ENCODE results near the gene CHMP1A.

Gene CHMP1A

DNA sequence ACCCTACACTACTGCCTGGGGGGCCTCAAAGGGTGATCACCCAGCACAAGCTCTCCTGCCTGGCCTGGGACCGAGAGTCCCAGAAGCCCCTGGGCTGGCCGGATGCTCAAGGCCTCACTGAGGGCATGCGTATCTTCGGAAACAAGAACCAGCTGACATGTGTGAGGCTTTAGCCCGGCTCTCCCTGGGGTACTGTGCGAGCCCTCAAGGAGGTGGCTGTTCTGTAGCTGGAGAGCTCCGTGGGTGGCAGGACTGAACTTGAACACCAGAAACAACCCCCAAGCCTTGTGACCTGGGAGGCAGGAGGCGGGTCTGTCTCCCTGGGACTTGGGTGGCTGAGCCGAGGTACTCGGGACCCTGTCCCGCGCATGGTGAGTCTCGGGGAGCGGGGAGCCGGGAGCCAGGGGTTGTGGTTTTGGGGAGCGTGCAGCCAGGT is 37.1 kb downstream of the CHMP1A start:
- H3K4me2 ChIP-seq (ENCODE audit: low read length): no peak overlapping the region
- TF ChIP-seq, protein P1, sequence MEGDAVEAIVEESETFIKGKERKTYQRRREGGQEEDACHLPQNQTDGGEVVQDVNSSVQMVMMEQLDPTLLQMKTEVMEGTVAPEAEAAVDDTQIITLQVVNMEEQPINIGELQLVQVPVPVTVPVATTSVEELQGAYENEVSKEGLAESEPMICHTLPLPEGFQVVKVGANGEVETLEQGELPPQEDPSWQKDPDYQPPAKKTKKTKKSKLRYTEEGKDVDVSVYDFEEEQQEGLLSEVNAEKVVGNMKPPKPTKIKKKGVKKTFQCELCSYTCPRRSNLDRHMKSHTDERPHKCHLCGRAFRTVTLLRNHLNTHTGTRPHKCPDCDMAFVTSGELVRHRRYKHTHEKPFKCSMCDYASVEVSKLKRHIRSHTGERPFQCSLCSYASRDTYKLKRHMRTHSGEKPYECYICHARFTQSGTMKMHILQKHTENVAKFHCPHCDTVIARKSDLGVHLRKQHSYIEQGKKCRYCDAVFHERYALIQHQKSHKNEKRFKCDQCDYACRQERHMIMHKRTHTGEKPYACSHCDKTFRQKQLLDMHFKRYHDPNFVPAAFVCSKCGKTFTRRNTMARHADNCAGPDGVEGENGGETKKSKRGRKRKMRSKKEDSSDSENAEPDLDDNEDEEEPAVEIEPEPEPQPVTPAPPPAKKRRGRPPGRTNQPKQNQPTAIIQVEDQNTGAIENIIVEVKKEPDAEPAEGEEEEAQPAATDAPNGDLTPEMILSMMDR (IDR thresholded peaks at IDR 0.05): no peak
- H3K79me2 ChIP-seq: no peaks in the 10 kb centered on the region
- H2AFZ ChIP-seq: no peak overlapping the region
- H3K27ac ChIP-seq: no peak overlapping the region
- H3K4me1 ChIP-seq: peaks cover 2% of the 10 kb centered on the region
- no peaks in the 10 kb centered on the region for H3K27me3 ChIP-seq (ENCODE audit: control insufficient read depth, insufficient read depth, low read length)
- H3K9ac ChIP-seq: no peak overlapping the region
- no peaks in the 10 kb centered on the region for H3K9me3 ChIP-seq (ENCODE audit: control insufficient read depth, low read length)
- H3K4me3 ChIP-seq (ENCODE audit: low read depth, low read length): no peak overlapping the region
- no peaks in the 10 kb centered on the region for H3K36me3 ChIP-seq (ENCODE audit: control insufficient read depth, insufficient read depth, low read length)

GRCh38 chr16:89619840-89620239 is 37.7 kb downstream of the CHMP1A start:
- Histone ChIP-seq H3K27ac (no peak overlapping the region), H3K9me3 (ENCODE audit: control insufficient read depth, low read length) (no peaks in the 10 kb centered on the region), H2AFZ (no peak overlapping the region), H3K4me1 (no peaks in the 10 kb centered on the region), H3K36me3 (ENCODE audit: control insufficient read depth, insufficient read depth, low read length) (no peaks in the 10 kb centered on the region), H3K4me2 (ENCODE audit: low read length) (no peak overlapping the region), H3K79me2 (no peaks in the 10 kb centered on the region), H3K27me3 (ENCODE audit: control insufficient read depth, insufficient read depth, low read length) (no peaks in the 10 kb centered on the region), H3K4me3 (ENCODE audit: low read depth, low read length) (no peak overlapping the region), H3K9ac (no peak overlapping the region)
- TF ChIP-seq, protein P1 (IDR thresholded peaks at IDR 0.05): no peak

DNA sequence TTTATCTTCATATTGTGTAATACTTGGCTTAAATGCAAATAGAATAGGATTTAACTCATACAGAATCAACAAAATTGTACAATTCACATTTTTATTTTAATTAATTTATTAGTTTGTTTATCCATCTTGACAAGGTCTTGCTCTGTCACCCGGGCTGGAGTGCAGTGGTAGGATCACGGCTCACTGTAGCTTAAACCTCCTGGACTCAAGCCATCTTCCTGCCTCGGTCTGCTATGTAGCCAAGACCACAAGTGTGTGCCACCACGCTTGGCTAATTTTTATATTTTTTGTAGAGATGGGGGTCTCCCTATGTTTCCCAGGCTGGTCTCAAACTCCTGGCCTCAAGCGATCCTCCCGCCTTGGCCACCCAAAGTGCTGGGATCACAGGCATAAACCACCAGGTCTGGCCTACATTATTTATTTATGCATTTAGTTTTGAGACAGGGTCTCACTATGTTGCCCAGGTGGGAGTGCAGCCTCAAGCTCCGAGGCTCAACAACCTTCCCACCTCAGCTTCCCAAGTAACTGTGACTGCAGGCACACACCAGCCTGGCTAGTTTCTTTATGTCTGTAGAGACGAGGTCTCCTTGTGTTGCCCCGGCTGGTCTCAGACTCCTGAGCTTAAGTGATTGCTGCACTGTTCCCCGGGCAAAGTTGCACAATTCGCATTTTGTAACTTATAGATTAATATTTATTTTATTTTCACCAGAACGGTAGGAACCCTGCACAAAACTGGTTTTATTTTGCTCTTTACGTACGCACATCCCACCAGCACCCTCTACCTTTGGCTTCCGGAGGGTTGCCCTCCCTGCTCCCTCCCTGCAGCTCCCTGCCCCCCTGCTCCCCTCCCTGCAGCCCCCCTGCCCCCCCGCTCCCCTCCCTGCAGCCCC is 39.2 kb downstream of the CHMP1A start:
- Histone ChIP-seq H3K4me3 (ENCODE audit: low read depth, low read length) (no peak overlapping the region), H3K27me3 (ENCODE audit: control insufficient read depth, insufficient read depth, low read length) (no peaks in the 10 kb centered on the region)

DNA sequence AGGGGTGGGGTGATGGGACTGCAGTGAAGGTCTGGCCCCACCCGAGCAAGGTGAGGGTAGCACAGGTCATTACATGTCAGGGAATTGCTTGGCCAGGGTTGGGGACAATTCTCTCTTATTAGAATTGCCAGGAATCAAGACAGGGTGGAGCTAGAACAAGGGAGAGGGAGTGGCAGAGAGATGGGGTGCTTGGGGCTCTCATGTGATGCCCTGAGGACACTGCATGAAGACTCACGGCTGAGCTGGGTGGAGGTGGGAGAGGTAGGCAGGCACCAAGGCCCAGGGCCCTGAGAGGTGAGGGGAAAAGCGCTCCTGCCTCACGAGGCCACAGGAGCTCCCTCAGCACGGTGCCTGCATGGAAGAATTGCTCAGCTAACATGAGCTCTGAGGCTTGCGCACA is 40.5 kb downstream of the CHMP1A start:
- TF ChIP-seq, protein P1 (IDR thresholded peaks at IDR 0.05): no peak
- Histone ChIP-seq H3K79me2 (no peaks in the 10 kb centered on the region), H3K4me2 (ENCODE audit: low read length) (no peak overlapping the region), H3K9me3 (ENCODE audit: control insufficient read depth, low read length) (no peaks in the 10 kb centered on the region), H3K27ac (peak overlapping the region; percentile 36), H2AFZ (no peak overlapping the region), H3K27me3 (ENCODE audit: control insufficient read depth, insufficient read depth, low read length) (no peaks in the 10 kb centered on the region), H3K4me1 (no peaks in the 10 kb centered on the region), H3K9ac (no peak overlapping the region), H3K36me3 (ENCODE audit: control insufficient read depth, insufficient read depth, low read length) (no peaks in the 10 kb centered on the region), H3K4me3 (ENCODE audit: low read depth, low read length) (no peak overlapping the region)

More for the DNA sequence above, 39.2 kb downstream of the CHMP1A start:
- no peak overlapping the region for H3K4me2 ChIP-seq (ENCODE audit: low read length)
- TF ChIP-seq, protein P1 (IDR thresholded peaks at IDR 0.05): no peak
- no peak overlapping the region for H3K27ac ChIP-seq
- H3K36me3 ChIP-seq (ENCODE audit: control insufficient read depth, insufficient read depth, low read length): no peaks in the 10 kb centered on the region
- H3K4me1 ChIP-seq: no peaks in the 10 kb centered on the region
- no peak overlapping the region for H2AFZ ChIP-seq
- H3K9me3 ChIP-seq (ENCODE audit: control insufficient read depth, low read length): no peaks in the 10 kb centered on the region
- H3K79me2 ChIP-seq: no peaks in the 10 kb centered on the region
- H3K9ac ChIP-seq: no peak overlapping the region

DNA sequence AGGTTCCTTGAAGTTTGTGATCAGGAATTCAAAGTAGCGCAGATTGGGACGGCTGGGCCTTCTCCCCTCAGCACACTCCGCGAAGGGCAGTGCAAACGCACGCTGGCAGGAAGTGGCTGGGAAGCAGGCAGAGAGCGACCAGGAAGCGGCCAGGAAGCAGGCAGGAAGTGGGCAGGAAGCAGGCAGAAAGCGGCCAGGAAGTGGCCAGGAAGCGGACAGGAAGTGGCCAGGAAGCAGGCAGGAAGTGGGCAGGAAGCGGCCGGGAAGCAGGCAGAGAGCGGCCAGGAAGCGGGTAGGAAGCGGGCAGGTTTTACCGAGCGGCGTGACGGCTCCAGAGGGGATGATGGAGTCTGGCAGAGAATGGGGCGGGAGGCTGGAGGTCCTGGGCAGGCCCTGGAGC is 40.9 kb downstream of the CHMP1A start:
- Histone ChIP-seq H3K27ac (peak overlapping the region; percentile 36), H2AFZ (no peak overlapping the region), H3K27me3 (ENCODE audit: control insufficient read depth, insufficient read depth, low read length) (no peaks in the 10 kb centered on the region), H3K4me3 (ENCODE audit: low read depth, low read length) (no peak overlapping the region), H3K36me3 (ENCODE audit: control insufficient read depth, insufficient read depth, low read length) (no peaks in the 10 kb centered on the region), H3K4me2 (ENCODE audit: low read length) (no peak overlapping the region), H3K4me1 (no peaks in the 10 kb centered on the region), H3K9me3 (ENCODE audit: control insufficient read depth, low read length) (no peaks in the 10 kb centered on the region), H3K79me2 (no peaks in the 10 kb centered on the region), H3K9ac (no peak overlapping the region)
- TF ChIP-seq, protein P1 (IDR thresholded peaks at IDR 0.05): no peak
